ENCODE results near the gene ADORA2A. TPM values are rescaled to one million over a fixed set of nuclear protein-coding genes. Genes with fewer than 3 reads are reported as not detected.

The ADORA2A gene
- total and polyA plus RNA-seq, 2 of the 13 experiments (the other 11 are each of a cell fraction or from before 2014, with no cell fraction given), result 3.3 to 5.0 TPM

DNA sequence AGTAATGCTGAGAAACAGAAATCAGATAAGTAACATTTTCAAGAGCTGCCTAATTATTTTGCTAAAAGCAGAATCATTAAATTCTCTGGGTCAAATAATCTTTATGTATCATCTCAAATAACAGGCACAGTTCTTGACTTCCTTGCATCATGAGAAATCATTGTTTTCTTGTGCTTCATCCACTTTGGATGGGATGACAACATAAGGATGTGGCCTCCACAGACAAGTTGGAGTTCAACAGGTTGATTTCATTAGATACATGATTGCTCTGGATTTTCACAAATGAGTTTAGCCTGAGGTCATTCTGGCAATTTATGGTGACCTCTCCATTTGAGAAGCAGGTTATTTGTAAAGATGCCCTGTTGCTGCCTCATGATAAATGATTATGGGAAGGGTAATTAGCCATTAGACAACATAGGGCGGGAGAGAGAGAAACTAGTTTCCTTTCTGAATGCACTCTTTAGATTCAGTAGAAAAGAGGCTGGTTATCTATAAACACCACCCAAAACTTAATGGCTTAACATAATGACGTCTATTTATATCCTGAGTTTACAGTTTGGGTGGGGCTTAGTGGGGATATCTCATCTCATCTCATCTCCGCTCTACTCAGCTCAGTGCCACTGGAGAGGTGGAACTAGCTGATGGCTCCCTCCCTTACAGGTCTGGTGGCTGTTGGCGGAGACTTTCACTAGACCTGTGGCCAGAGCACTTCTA lies 35.0 kb upstream of the ADORA2A start:
- intact Hi-C loops (cut with micrococcal nuclease; ENCODE audit: unreplicated experiment), result no loop called here

More for the DNA sequence above, 35.0 kb upstream of the ADORA2A start:
- no peak for FAIRE-seq
- no peaks in the 10 kb centered on the region for H3K27me3 ChIP-seq (ENCODE audit: control insufficient read depth in 1 of 2, insufficient read depth in 2 of 2, low read length in 2 of 2)
- POLR2A ChIA-PET, result no interaction called here
- WGBS (ENCODE audit: low lambda C conversion rate), result 98% methylated on average over 4 of the region's 4 CpGs
- peaks cover 8 to 24% of the 10 kb centered on the region in 2 experiments for H3K36me3 ChIP-seq (replicated peaks in 1 of 2; ENCODE audit: control insufficient read depth in 1 of 2, insufficient read depth in 2 of 2, low read length in 2 of 2)
- in situ Hi-C loops (cut with HindIII; ENCODE audit: extremely low pct_ligation_motif_present, low pct_unique_long_range_greater_than_20kb), result no loop called here
- H3K4me2 ChIP-seq (ENCODE audit: low read depth, low read length), result no peak overlapping the region
- no peak overlapping the region for H3K4me3 ChIP-seq (replicated peaks in 1 of 3; ENCODE audit: insufficient read depth in 1 of 3, low read depth in 2 of 3, low read length in 3 of 3)
- peaks cover 6% of the 10 kb centered on the region; the same call in 1 of the 2 replicates for H3K4me1 ChIP-seq (ENCODE audit: insufficient read depth, low read length)
- H3K27ac ChIP-seq (ENCODE audit: extremely low read length, insufficient read depth, low read length), result no peak overlapping the region
- no TSS peak for BruUV-seq (replicated peaks)
- CTCF ChIA-PET (ENCODE audit: low intra/inter-chr PET ratio, low total read pairs), result no interaction called here
- H3K9ac ChIP-seq (ENCODE audit: insufficient read depth, low read depth, low read length), result no peak overlapping the region
- no peaks in the 10 kb centered on the region for H3K79me2 ChIP-seq (ENCODE audit: insufficient read depth, low read length)
- TF ChIP-seq, protein P1, sequence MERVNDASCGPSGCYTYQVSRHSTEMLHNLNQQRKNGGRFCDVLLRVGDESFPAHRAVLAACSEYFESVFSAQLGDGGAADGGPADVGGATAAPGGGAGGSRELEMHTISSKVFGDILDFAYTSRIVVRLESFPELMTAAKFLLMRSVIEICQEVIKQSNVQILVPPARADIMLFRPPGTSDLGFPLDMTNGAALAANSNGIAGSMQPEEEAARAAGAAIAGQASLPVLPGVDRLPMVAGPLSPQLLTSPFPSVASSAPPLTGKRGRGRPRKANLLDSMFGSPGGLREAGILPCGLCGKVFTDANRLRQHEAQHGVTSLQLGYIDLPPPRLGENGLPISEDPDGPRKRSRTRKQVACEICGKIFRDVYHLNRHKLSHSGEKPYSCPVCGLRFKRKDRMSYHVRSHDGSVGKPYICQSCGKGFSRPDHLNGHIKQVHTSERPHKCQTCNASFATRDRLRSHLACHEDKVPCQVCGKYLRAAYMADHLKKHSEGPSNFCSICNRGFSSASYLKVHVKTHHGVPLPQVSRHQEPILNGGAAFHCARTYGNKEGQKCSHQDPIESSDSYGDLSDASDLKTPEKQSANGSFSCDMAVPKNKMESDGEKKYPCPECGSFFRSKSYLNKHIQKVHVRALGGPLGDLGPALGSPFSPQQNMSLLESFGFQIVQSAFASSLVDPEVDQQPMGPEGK (CRISPR knock-in tag; IDR thresholded peaks at IDR 0.05), result no peak
- TF ChIP-seq TCF12 (IDR thresholded peaks at IDR 0.05), result no peak
- no peak for TF ChIP-seq TCF12 (CRISPR knock-in tag; IDR thresholded peaks at IDR 0.05)
- TF ChIP-seq, protein P2, sequence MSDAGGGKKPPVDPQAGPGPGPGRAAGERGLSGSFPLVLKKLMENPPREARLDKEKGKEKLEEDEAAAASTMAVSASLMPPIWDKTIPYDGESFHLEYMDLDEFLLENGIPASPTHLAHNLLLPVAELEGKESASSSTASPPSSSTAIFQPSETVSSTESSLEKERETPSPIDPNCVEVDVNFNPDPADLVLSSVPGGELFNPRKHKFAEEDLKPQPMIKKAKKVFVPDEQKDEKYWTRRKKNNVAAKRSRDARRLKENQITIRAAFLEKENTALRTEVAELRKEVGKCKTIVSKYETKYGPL (CRISPR knock-in tag; IDR thresholded peaks at IDR 0.05), result no peak
- TF ChIP-seq ASH2L (IDR thresholded peaks at IDR 0.05; ENCODE audit: insufficient read length, low read depth, low read length), result no peak
- TF ChIP-seq ZNF615 (CRISPR knock-in tag; IDR thresholded peaks at IDR 0.05; ENCODE audit: borderline replicate concordance), result no peak
- DNase-seq (ENCODE audit: low spot score), result no peak
- no peaks in the 10 kb centered on the region for H4K20me1 ChIP-seq (ENCODE audit: insufficient read depth, low read length)
- no peaks in the 10 kb centered on the region for H3K9me3 ChIP-seq (ENCODE audit: low read length)
- H2AFZ ChIP-seq (ENCODE audit: low read length), result no peak overlapping the region
- ATAC-seq, result no peak

All from HepG2 (cell line).